GM10248 (cell line): Measurements from ENCODE around the gene ATP6V0C.
"Not testable (repeated sequence)": the region's sequence is repeated elsewhere in the genome, so short reads cannot be mapped to it uniquely, and the experiment has no call there.

Experiments used
- CTCF ChIA-PET: fragments of 300-600 bp; sonication (Branson Sonifier 250); formaldehyde crosslinking; extraction: SDS; loops from one replicate; lab custom pipeline; 2021; ENCODE audit warnings: antibody characterized with exemption; lab: Yijun Ruan, JAX
- POLR2A ChIA-PET: fragments of 350-650 bp; sonication (Branson Sonifier 250); formaldehyde crosslinking; extraction: SDS; loops from one replicate; lab custom pipeline; 2020; ENCODE audit warnings: antibody characterized with exemption; lab: Yijun Ruan, JAX
- DNase-seq: peaks from one replicate; pipeline ENCODE4 v3.0.0; 2012; ENCODE audit errors: extremely low spot score
- TF ChIP-seq, protein P1 (sequence below): IDR thresholded peaks from 2 replicates; pipeline ENCODE4 v1.5.1; 2012; ENCODE audit warnings: mild to moderate bottlenecking, low read depth; ENCODE audit errors: extremely low read depth, missing control alignments, control extremely low read depth

ATP6V0C gene

DNA sequence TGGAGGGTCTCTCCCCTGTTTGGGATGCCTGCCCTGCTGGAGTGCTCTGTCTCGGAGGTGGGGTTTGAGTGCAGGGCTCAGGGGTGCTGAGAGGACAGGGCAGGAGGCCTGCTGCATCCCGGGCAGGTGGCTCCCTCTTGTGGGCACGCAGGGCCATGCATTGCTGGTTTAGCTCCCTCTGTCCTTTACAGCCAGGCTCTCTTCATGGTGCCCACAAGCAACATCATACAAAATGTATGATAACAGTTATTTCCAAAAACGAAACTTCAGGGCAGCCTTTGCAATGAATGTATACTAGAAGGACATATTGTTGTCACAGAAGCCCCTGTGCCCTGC, 47.0 kb downstream of the ATP6V0C start:
- POLR2A ChIA-PET, CTCF ChIA-PET, DNase-seq: not testable (repeated sequence)
- TF ChIP-seq, protein P1, sequence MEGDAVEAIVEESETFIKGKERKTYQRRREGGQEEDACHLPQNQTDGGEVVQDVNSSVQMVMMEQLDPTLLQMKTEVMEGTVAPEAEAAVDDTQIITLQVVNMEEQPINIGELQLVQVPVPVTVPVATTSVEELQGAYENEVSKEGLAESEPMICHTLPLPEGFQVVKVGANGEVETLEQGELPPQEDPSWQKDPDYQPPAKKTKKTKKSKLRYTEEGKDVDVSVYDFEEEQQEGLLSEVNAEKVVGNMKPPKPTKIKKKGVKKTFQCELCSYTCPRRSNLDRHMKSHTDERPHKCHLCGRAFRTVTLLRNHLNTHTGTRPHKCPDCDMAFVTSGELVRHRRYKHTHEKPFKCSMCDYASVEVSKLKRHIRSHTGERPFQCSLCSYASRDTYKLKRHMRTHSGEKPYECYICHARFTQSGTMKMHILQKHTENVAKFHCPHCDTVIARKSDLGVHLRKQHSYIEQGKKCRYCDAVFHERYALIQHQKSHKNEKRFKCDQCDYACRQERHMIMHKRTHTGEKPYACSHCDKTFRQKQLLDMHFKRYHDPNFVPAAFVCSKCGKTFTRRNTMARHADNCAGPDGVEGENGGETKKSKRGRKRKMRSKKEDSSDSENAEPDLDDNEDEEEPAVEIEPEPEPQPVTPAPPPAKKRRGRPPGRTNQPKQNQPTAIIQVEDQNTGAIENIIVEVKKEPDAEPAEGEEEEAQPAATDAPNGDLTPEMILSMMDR: peak; percentile 53

DNA sequence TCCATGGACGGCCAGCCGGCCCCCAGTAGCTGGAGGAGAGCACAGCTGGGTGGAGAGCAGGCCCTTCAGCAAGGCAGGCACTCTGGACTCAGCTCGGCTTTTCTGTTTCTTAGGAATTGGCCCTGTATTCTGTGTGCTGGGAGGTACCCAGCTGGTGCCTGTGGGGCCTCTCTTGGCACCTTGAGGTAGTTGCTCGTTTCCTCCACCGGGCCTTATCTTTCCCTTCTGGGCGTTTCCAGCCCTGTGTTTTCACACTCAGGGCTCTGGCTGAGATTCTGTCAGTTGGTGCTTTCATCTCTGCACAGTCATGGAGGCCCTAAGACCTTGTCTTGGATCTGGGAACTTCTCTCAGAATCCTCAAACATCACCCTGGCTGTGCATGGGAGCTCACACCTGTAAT, 53.8 kb downstream of the ATP6V0C start:
- CTCF ChIA-PET, POLR2A ChIA-PET, DNase-seq: not testable (repeated sequence)

DNA sequence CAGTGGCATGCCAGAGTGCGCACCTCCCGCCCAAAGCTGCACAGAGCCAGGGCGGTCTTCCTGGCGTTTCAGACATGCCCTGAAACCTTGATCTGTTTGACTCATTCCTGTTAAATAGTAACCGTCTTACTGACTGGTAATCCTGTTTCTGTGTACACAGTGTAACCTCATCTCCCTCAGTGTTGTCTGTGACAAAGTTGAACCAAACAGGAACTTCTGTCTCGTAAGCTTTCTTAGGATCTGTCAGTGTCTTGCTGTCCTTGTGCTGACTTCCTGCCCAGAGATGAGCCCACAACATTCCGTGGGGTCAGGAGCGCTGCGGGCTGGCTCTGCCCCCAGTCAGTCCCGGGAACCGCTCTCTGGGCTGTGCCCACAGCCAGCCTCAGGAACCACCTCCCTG, 54.8 kb downstream of the ATP6V0C start:
- DNase-seq, POLR2A ChIA-PET, CTCF ChIA-PET: not testable (repeated sequence)
